Measurements from ENCODE around the gene XYLT1. TPM values are rescaled to one million over a fixed set of nuclear protein-coding genes. Genes with fewer than 3 reads are reported as not detected.
A peak's percentile ranks its signal among the peaks of the same experiment; 100 is the strongest.

The XYLT1 gene
- total and polyA plus RNA-seq, 8 donors = 6.0 to 8.4 (median 7.3) TPM

- no peak for ATAC-seq
These were observed 386.6 kb downstream of the XYLT1 start for GRCh38 chr16:17084130-17084529.

DNA sequence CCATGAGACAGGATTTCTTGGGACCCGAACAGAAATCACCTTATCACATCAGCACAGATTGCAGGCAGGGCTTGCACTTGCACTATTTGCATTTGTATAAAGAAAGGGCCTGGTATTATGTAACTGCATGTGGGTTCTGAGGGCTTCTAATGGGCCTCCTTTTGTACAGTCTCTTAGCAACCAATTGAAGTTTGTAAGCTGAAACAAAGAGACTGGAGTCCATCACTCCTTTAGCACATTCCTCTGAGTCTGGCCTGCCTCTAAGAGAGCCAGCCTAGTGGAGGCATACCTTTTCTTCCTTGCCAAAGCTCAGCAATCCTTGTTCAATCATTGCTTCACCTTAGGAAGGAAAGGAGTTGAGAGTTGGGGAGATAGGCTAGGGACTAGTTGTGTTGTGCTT, 387.1 kb downstream of the XYLT1 start:
- Histone ChIP-seq H3K36me3 (no peaks in the 10 kb centered on the region), H3K27me3 (peaks cover 0 to 4% of the 10 kb centered on the region in 2 donors), H3K4me3 (no peak overlapping the region), H3K4me1 (no peaks in the 10 kb centered on the region), H3K27ac (no peak overlapping the region), H3K9me3 (no peaks in the 10 kb centered on the region)
- intact Hi-C loops (cut with DNase I) = no loop called here
- TF ChIP-seq CTCF (IDR thresholded peaks at IDR 0.05) = no peak
- DNase-seq (peak in 1 of 4 donors; percentile 16), ATAC-seq (no peak)

More at GRCh38 chr16:17084130-17084529, 386.6 kb downstream of the XYLT1 start:
- H3K4me1 ChIP-seq = no peaks in the 10 kb centered on the region
- no peaks in the 10 kb centered on the region for H3K36me3 ChIP-seq
- no peak overlapping the region for H3K4me3 ChIP-seq
- TF ChIP-seq CTCF (IDR thresholded peaks at IDR 0.05) = no peak
- H3K9me3 ChIP-seq = no peaks in the 10 kb centered on the region
- no peaks in the 10 kb centered on the region for H3K27me3 ChIP-seq
- DNase-seq = peak in 1 of 4 donors; percentile 11
- intact Hi-C loops (cut with DNase I) = no loop called here
- H3K27ac ChIP-seq = no peak overlapping the region

- no peak for ATAC-seq
These were observed 388.5 kb downstream of the XYLT1 start for GRCh38 chr16:17082095-17082882.

DNA sequence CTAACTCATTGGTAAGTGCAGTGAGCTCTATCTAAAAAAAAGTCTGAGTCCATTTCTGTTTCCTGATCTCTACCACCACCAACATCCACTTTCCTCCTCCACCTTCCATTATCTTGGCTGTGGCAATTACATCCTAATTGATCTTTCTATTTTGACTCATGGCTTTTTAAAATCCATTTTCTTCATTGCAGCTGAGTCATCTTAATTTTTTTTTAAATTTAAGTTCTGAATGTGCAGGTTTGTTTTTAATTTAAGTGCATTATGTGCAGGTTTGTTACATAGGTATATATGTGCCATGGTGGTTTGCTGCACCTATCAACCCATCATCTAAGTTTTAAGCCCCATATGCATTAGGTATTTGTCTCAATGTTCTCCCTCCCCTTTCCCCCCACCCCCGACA, 390.7 kb downstream of the XYLT1 start:
- intact Hi-C loops (cut with DNase I) = no loop called here
- Histone ChIP-seq H3K4me1 (no peaks in the 10 kb centered on the region), H3K4me3 (no peak overlapping the region), H3K36me3 (no peaks in the 10 kb centered on the region), H3K27me3 (peaks cover 0 to 17% of the 10 kb centered on the region in 2 donors), H3K27ac (no peak overlapping the region), H3K9me3 (no peaks in the 10 kb centered on the region)
- no peak for TF ChIP-seq CTCF (IDR thresholded peaks at IDR 0.05)
- ATAC-seq (no peak), DNase-seq (no peak)

More at GRCh38 chr16:17082095-17082882, 388.5 kb downstream of the XYLT1 start:
- Histone ChIP-seq H3K4me1 (no peaks in the 10 kb centered on the region), H3K27ac (no peak overlapping the region), H3K27me3 (peaks cover 0 to 14% of the 10 kb centered on the region in 2 donors), H3K36me3 (no peaks in the 10 kb centered on the region), H3K9me3 (no peaks in the 10 kb centered on the region), H3K4me3 (no peak overlapping the region)
- DNase-seq = no peak
- intact Hi-C loops (cut with DNase I) = no loop called here
- no peak for TF ChIP-seq CTCF (IDR thresholded peaks at IDR 0.05)

- intact Hi-C loops (cut with DNase I) = no loop called here
- DNase-seq (no peak), ATAC-seq (no peak)
- no peaks in the 10 kb centered on the region for H3K36me3 ChIP-seq
- no peak overlapping the region for H3K27ac ChIP-seq
- no peak overlapping the region for H3K4me3 ChIP-seq
- TF ChIP-seq CTCF (IDR thresholded peaks at IDR 0.05) = no peak
- H3K27me3 ChIP-seq = peaks cover 0 to 17% of the 10 kb centered on the region in 2 donors
- no peaks in the 10 kb centered on the region for H3K4me1 ChIP-seq
- no peaks in the 10 kb centered on the region for H3K9me3 ChIP-seq
These were observed 391.7 kb downstream of the XYLT1 start for GRCh38 chr16:17078931-17079631.
